NCI-H2029 (cell line): ENCODE data around the gene CDK5.
"Not testable (repeated sequence)": the region's sequence is repeated elsewhere in the genome, so short reads cannot be mapped to it uniquely, and the experiment has no call there.

Source experiments
- DNase-seq: peaks from one replicate; lab custom pipeline; 2025; lab: John Stamatoyannopoulos, UW

Gene CDK5

DNA sequence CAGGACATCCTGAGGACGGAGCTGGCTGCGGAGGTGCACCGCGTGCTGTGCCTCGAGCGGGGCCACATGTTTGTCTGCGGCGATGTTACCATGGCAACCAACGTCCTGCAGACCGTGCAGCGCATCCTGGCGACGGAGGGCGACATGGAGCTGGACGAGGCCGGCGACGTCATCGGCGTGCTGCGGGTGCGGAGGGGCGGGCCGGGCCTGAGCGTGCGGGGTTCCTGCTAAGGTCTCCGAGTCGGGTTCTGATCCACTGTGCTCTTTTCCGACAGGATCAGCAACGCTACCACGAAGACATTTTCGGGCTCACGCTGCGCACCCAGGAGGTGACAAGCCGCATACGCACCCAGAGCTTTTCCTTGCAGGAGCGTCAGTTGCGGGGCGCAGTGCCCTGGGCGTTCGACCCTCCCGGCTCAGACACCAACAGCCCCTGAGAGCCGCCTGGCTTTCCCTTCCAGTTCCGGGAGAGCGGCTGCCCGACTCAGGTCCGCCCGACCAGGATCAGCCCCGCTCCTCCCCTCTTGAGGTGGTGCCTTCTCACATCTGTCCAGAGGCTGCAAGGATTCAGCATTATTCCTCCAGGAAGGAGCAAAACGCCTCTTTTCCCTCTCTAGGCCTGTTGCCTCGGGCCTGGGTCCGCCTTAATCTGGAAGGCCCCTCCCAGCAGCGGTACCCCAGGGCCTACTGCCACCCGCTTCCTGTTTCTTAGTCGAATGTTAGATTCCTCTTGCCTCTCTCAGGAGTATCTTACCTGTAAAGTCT is 43.8 kb downstream of the CDK5 start:
- no peak for DNase-seq

DNA sequence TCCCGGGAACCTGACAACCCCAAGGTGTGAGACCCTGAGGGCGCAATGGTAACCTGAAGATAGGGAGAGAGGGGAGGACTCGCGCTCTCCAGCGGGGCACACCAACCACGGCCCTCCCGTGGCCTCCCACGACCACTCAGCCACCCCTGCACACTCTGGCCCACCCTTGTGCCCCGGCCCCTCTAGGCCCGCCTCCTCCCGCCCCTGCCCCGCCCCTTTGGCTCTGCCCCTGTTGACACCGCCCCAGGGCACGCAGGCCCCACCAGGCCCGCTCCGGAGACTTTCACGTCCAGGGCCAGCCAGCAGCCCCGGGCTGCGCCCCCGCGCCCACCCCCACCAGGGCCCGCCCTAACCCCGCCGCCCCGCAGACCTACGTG is 44.4 kb downstream of the CDK5 start:
- no peak for DNase-seq

DNA sequence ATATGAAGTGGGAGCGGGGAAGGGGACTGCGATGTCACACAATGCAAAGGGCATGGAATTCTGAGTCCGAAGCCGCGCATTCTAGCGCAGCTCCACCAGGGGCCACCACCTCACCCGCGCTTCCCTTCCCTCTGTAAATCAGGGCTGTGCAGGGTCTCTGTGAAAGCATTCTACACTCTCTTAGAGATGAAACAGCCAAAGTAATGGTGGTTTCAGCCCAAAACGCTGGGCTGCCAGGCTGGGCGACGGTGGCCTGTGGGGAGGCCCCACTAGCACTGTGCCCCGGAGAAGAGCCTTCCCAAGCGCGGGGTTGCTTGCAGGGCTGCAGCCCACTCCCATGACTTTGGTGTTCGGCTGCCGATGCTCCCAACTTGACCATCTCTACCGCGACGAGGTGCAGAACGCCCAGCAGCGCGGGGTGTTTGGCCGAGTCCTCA is 44.8 kb downstream of the CDK5 start:
- no peak for DNase-seq

DNA sequence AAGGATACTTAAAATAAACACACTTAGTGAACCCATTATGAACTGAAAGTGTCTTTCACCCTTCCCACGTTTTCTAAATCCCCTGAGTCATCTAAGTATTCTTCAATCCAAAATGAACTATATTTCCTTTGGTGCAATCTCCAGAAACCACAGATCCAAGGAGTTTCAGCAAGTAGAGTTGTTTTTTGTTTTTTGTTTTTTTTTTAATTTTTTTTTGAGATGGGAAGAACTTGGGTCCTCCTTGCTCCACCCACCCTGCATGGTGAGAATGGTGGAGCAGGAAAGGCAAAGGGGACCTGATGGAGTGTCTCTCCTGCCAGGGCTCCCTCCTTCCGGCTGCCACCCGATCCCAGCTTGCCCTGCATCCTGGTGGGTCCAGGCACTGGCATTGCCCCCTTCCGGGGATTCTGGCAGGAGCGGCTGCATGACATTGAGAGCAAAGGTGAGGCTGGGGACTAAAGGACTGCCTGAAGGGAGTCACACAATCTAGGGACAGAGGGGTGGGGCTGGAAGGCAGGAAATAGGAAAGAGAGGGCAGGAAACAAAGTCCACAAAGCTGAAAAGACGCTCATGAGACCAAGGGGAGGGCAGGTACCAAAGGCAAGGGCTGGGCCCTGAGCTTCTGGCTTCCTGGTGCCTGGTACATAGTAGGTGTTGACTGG is 45.5 kb downstream of the CDK5 start:
- DNase-seq, result no peak

DNA sequence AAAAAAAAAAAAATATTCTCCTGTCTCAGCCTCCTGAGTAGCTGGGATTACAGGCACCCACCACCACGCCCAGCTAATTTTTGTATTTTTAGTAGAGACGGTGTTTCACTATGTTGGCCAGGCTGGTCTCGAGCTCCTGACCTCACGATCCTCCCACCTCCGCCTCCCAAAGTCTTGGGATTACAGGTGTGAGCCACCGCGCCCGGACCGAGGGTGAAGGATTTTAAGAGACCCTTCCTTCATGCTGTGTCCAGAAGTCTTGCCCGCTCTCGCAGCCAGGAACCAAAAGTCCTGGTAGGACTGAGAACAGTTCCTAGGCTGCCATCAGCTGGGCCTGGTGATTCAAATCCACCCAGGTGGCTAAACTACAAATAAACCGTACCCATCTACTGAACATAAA is 46.1 kb downstream of the CDK5 start:
- DNase-seq, result not testable (repeated sequence)

DNA sequence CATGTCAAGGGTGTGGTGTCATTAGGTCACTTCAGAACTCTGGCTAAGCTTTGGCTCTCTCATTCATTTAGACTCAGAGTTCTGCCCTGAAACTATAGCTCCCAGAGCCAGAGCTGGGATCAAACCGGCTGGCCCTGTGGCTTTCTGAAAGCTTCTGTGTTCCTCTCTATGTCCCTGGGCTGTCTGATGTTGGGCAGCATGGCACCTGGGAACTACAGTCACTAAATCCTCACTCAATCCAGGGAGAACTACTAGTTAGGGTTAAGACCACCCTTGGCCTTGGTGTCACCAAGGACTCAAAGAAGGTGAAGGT is 46.6 kb downstream of the CDK5 start:
- DNase-seq, result no peak

DNA sequence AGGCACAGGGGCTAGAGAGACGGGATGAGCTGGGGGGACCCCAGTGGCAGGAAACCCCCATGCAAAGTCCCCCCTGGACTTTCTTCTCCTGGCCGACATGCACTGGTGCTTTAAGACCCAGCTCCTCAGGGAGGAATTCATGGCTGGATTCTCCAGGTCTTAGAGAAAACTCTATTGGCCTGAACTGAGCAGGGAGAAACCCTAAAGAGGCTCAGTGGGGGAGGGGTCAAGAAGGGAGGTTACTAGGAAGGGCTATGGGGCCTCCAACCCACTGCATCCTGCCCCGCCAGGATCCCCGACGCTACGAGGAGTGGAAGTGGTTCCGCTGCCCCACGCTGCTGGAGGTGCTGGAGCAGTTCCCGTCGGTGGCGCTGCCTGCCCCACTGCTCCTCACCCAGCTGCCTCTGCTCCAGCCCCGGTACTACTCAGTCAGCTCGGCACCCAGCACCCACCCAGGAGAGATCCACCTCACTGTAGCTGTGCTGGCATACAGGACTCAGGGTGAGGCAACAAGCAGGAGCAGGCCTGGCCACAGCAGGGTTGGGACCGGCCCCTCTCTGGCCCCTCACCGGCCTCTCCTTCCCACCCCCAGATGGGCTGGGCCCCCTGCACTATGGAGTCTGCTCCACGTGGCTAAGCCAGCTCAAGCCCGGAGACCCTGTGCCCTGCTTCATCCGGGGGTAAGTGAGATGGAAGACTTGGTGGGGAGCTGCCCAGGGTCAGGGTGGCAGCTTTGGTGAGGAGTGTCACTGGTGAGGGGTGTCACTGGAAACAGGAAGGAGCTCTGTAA is 47.2 kb downstream of the CDK5 start:
- no peak for DNase-seq

DNA sequence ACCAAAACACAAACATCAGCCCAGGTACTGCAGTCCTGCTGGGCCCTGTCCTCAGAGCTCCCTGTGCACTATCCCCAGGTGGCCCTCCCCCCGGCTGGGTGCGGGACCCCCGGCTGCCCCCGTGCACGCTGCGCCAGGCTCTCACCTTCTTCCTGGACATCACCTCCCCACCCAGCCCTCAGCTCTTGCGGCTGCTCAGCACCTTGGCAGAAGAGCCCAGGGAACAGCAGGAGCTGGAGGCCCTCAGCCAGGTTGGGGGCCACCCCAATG is 47.7 kb downstream of the CDK5 start:
- no peak for DNase-seq

DNA sequence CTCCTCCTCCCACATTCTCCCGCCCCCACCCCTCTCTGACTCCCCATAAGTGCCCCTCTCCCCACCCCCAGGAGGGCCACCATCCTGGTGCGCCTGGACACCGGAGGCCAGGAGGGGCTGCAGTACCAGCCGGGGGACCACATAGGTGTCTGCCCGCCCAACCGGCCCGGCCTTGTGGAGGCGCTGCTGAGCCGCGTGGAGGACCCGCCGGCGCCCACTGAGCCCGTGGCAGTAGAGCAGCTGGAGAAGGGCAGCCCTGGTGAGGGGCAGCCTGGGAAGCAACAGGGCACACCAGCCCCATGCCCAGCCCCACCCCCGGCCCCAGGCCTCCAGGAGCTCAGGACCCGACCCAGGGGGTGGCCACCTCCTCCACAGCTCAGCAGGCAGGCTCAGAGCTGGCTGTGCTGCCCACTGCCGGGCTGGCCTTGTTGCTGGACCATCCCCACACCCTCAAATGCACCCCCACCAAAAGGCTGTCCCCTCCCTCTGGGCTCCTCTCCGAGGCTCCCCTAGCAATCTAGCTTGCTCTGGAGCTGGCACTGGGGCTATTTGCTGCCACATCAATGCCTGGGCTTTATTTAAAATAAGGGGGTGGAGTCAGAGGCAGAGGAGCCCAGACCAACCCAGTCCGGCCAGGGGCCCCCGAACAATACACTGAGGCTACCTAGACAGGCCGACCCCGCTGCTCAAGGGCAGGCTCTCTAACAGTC is 48.2 kb downstream of the CDK5 start:
- no peak for DNase-seq

DNA sequence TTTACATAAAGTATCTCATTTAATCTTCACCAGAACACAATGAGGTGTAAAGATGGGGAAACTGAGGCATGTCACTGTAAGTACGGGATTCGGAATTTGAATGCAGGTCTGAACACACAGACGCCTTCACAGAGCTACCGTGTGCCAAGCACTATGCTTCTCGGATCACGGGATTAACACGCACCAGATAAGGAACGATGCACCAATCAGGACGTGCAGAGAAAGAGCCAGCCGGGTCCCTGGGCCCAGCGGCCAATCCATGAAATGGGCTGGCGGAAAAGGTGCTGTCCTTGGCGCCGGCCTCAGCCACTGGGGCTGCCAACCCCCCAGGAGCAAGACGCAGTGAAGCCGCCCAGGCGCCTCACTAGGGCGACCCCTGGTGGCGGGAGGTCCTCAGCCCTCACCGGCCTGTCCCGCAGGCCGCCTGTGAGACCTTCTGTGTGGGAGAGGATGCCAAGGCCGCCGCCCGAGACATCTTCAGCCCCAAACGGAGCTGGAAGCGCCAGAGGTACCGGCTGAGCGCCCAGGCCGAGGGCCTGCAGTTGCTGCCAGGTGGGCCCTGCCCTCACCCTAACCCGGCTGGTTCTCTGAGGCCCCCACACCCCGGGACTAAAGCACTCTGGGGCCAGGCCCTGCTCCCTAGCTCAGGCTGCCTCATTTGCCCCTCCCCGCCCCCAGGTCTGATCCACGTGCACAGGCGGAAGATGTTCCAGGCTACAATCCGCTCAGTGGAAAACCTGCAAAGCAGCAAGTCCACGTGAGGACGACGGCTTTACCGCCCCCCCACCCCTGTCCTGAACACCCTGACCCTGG is 49.0 kb downstream of the CDK5 start:
- DNase-seq, result no peak

DNA sequence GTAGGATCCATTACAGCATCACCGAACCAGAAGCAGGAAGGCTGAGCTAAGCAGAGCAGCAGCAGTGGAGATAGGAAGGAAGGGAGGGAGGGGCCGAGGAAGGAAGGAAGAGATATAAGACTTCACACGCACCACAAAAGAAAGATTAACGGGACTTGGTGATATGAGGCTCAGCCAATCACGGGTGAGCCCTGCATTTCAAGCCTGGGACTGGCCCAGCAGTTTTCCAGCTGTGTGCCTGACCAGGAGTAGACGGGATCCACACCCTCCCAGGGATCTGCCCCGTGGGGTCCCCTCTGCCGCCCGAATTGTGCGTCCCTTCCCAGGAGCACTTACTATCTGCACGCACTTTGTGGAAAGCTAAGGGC is 49.6 kb downstream of the CDK5 start:
- DNase-seq, result no peak

DNA sequence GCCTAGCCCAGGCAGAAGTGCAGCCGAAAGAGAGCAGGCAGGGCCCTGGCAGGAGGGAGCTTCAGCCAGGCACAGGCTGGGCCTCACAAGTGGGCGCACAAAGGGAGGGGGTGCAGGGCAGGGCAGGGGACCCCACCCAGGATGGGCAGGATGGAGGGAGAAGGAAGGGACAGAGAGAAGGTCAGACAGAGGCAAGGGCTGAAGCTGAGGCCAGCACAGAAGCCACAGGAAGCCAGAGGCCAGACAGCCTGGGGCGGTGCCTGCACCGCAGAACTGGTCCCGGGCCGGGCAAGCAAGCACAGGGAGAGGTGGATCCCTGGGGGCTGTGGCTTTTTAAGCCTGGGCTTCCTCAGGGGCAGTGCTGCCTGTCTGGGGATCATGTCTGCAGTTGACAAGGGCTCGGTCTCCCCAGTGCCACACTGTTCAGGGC is 50.2 kb downstream of the CDK5 start:
- DNase-seq, result no peak

DNA sequence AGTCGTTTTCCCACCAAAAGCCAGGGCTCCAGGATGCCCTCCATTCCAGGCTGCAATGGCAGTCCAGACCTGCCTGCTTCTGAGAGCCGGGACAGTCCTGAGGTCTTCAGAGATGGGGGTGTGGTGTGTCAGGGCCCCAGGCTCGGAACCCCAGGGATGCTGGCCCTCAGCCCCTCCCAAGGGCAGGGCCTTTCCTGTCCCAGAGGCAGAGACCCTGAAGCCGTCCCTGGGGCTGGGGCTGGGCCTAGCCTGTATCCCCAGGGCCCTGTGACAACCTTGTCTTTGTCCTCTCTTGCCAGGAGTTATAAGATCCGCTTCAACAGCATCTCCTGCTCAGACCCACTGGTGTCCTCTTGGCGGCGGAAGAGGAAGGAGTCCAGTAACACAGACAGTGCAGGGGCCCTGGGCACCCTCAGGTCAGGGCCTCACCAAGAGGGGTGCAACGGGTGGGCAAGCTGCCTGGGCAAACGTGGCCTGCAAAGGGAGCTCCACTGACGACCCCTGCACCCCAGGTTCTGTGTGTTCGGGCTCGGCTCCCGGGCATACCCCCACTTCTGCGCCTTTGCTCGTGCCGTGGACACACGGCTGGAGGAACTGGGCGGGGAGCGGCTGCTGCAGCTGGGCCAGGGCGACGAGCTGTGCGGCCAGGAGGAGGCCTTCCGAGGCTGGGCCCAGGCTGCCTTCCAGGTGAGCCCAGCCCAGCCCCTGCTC is 51.0 kb downstream of the CDK5 start:
- no peak for DNase-seq

DNA sequence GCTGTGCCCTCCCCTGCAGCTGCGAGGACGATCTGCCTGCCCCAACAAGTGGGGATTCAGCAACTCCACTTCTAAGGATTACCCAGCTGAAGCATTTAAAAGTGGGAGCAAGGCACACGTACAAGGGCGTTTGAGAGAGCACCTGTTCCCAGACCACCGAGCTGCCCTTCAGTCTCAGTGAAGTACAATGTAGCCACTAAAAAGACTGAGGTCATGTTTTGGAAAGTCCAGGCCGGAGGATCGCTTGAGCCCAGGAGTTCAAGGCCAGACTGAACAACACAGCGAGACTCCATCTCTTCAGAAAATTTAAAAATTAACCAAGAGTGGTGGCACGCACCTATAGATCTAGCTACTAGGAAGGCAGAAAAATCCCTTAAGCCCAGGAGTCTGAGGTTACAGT is 52.1 kb downstream of the CDK5 start:
- DNase-seq, result no peak
